Ovary (tissue), 3 donors: ENCODE data around the gene DRD3.

Experiments used
- EP300 ChIP-seq: sonication (generic); formaldehyde crosslinking; IDR thresholded peaks from one replicate; pipeline ENCODE4 v1.6.1; 2017; ENCODE audit warnings: antibody characterized with exemption
- TF ChIP-seq, protein P1 (sequence below), 3 donors: fragments of 450-650 bp in 2 of 3; fragments of 200-600 bp in 1 of 3; IDR thresholded peaks; one replicate each; pipeline versions ENCODE4 v1.5.1 to v1.8.0; 2016 to 2022; ENCODE audit warnings: antibody characterized with exemption in 3 of 3, mild to moderate bottlenecking in 1 of 3
- donor health status: DM: no; HTN: no; CAD: no.

GRCh38 chr3:114154321-114154821 lies 24.5 kb downstream of the DRD3 start:
- TF ChIP-seq EP300 = no peak
- TF ChIP-seq, protein P1, sequence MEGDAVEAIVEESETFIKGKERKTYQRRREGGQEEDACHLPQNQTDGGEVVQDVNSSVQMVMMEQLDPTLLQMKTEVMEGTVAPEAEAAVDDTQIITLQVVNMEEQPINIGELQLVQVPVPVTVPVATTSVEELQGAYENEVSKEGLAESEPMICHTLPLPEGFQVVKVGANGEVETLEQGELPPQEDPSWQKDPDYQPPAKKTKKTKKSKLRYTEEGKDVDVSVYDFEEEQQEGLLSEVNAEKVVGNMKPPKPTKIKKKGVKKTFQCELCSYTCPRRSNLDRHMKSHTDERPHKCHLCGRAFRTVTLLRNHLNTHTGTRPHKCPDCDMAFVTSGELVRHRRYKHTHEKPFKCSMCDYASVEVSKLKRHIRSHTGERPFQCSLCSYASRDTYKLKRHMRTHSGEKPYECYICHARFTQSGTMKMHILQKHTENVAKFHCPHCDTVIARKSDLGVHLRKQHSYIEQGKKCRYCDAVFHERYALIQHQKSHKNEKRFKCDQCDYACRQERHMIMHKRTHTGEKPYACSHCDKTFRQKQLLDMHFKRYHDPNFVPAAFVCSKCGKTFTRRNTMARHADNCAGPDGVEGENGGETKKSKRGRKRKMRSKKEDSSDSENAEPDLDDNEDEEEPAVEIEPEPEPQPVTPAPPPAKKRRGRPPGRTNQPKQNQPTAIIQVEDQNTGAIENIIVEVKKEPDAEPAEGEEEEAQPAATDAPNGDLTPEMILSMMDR (IDR thresholded peaks at IDR 0.05) = no peak
